Measurements from ENCODE around the gene FCN3. TPM values are rescaled to one million over a fixed set of nuclear protein-coding genes. Genes with fewer than 3 reads are reported as not detected.

Gene FCN3
- total RNA-seq, 3 donors from 2014 or later (not counting 1 experiment from before 2014, with no cell fraction given): not detected

DNA sequence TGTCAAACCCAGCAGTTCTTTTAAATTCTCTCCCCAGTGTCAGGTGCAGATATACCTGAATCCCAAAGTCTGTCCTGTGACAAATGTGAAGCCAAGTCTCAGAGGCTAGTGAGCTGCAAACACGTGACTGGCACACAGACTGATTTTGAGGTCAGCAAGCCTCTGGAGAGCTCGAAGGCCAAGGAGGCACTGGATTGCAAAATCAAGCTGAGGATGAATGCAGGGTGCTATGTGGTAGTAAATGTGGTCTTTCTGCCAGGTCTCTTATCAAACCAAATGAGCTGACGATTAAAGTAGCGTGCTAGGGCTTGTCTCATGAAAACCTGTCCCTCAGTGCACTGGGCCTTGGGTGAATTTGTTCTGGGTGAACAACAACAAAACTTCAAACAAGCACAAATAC is 38.4 kb upstream of the FCN3 start:
- TF ChIP-seq CTCF (IDR thresholded peaks at IDR 0.05): no peak
- peaks cover 11% of the 10 kb centered on the region for H3K4me1 ChIP-seq (ENCODE audit: control insufficient read depth, insufficient read depth, low read length)
- intact Hi-C loops (cut with micrococcal nuclease): no loop called here
- WGBS (ENCODE audit: insufficient coverage): 93% methylated on average over 4 of the region's 4 CpGs
- no peaks in the 10 kb centered on the region for H3K27me3 ChIP-seq (ENCODE audit: control insufficient read depth, insufficient read depth, low read length)
- peaks cover 89% of the 10 kb centered on the region for H3K36me3 ChIP-seq (ENCODE audit: control insufficient read depth, insufficient read depth, low read length)
- H3K4me1 Mint-ChIP-seq: peaks cover 17 to 19% of the 10 kb centered on the region in 2 donors
- H3K27me3 Mint-ChIP-seq (ENCODE audit: low read depth in 2 of 2): no peaks in the 10 kb centered on the region
- ATAC-seq (no peak), DNase-seq (no peak)
- H3K27ac ChIP-seq (ENCODE audit: low read length): no peak overlapping the region
- no peak overlapping the region for H3K4me3 ChIP-seq (ENCODE audit: low read length)
- H3K4me3 Mint-ChIP-seq: no peak overlapping the region
- no peak overlapping the region for H3K27ac Mint-ChIP-seq
- H3K36me3 Mint-ChIP-seq: peaks cover 10% of the 10 kb centered on the region
- no peaks in the 10 kb centered on the region for H3K9me3 Mint-ChIP-seq
- H3K9me3 ChIP-seq (ENCODE audit: control insufficient read depth, insufficient read depth, low read length): no peaks in the 10 kb centered on the region

DNA sequence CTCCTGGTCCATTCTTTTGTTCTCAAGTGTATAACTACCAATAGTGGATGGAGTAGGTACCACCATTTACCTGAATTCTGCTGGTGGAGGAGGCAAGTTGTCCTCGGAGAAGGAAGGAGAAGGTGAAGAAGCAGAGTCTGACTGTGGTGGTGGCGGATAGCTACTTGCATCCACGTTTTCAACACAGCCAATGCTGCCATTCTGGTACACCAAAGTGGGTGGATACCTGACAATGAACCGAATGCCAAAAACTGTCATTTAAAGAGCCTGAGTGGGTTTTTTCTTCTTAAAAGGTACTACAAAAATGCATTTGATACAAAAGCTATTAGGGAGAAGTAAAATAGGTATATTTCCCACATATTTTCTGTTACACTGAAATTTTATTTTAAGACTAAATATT is 37.9 kb upstream of the FCN3 start:
- Histone ChIP-seq H3K9me3 (ENCODE audit: control insufficient read depth, insufficient read depth, low read length) (no peaks in the 10 kb centered on the region), H3K27me3 (ENCODE audit: control insufficient read depth, insufficient read depth, low read length) (no peaks in the 10 kb centered on the region), H3K4me1 (ENCODE audit: control insufficient read depth, insufficient read depth, low read length) (peaks cover 8% of the 10 kb centered on the region), H3K4me3 (ENCODE audit: low read length) (no peak overlapping the region), H3K27ac (ENCODE audit: low read length) (no peak overlapping the region), H3K36me3 (ENCODE audit: control insufficient read depth, insufficient read depth, low read length) (peaks cover 89% of the 10 kb centered on the region)
- no peaks in the 10 kb centered on the region for H3K27me3 Mint-ChIP-seq (ENCODE audit: low read depth in 2 of 2)
- H3K27ac Mint-ChIP-seq: no peak overlapping the region
- intact Hi-C loops (cut with micrococcal nuclease): no loop called here
- H3K9me3 Mint-ChIP-seq: no peaks in the 10 kb centered on the region
- H3K36me3 Mint-ChIP-seq: peaks cover 10% of the 10 kb centered on the region
- no peak overlapping the region for H3K4me3 Mint-ChIP-seq
- no peak for ATAC-seq
- no peak for DNase-seq
- WGBS (ENCODE audit: insufficient coverage): 100% methylated on average over 3 of the region's 4 CpGs
- TF ChIP-seq CTCF (IDR thresholded peaks at IDR 0.05): no peak
- peaks cover 16 to 18% of the 10 kb centered on the region in 2 donors for H3K4me1 Mint-ChIP-seq

DNA sequence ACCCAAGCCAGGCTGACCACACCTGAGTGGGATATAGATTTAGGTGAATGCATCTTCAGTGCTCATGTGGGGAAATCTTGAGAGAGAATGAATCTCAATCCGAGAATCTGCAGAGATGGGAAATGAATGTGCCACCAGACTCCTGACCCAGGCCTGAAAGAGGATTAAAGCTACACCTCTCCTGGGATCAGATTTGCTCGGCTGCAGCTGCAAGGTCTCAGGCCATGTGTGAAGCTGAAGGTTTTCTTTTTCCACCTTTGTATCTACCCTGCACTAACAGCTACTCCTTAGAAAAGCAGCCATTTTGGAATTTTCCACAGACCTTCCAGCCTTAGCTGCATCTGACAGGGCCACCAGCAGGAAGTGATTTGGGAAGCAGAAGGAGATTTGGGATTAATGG is 36.1 kb upstream of the FCN3 start:
- Histone ChIP-seq H3K27ac (ENCODE audit: low read length) (no peak overlapping the region), H3K4me1 (ENCODE audit: control insufficient read depth, insufficient read depth, low read length) (peaks cover 5% of the 10 kb centered on the region), H3K9me3 (ENCODE audit: control insufficient read depth, insufficient read depth, low read length) (no peaks in the 10 kb centered on the region), H3K4me3 (ENCODE audit: low read length) (no peak overlapping the region), H3K36me3 (ENCODE audit: control insufficient read depth, insufficient read depth, low read length) (peaks cover 80% of the 10 kb centered on the region), H3K27me3 (ENCODE audit: control insufficient read depth, insufficient read depth, low read length) (no peaks in the 10 kb centered on the region)
- Mint-ChIP-seq H3K27ac (no peak overlapping the region), H3K27me3 (ENCODE audit: low read depth in 2 of 2) (no peaks in the 10 kb centered on the region), H3K36me3 (peaks cover 10% of the 10 kb centered on the region), H3K9me3 (no peaks in the 10 kb centered on the region), H3K4me3 (no peak overlapping the region), H3K4me1 (peaks cover under 1% of the 10 kb centered on the region in 2 donors)
- ATAC-seq (no peak), DNase-seq (no peak)
- intact Hi-C loops (cut with micrococcal nuclease): no loop called here
- WGBS (ENCODE audit: insufficient coverage): 97% methylated on average over 2 of the region's 2 CpGs
- no peak for TF ChIP-seq CTCF (IDR thresholded peaks at IDR 0.05)

- no peak for ATAC-seq
- Histone ChIP-seq H3K27me3 (ENCODE audit: control insufficient read depth, insufficient read depth, low read length) (no peaks in the 10 kb centered on the region), H3K36me3 (ENCODE audit: control insufficient read depth, insufficient read depth, low read length) (peaks cover 70% of the 10 kb centered on the region), H3K4me3 (ENCODE audit: low read length) (no peak overlapping the region), H3K4me1 (ENCODE audit: control insufficient read depth, insufficient read depth, low read length) (peaks cover 7% of the 10 kb centered on the region), H3K9me3 (ENCODE audit: control insufficient read depth, insufficient read depth, low read length) (no peaks in the 10 kb centered on the region), H3K27ac (ENCODE audit: low read length) (no peak overlapping the region)
- DNase-seq: no peak
- peaks cover 3% of the 10 kb centered on the region for H3K36me3 Mint-ChIP-seq
- no peak overlapping the region for H3K4me3 Mint-ChIP-seq
- H3K9me3 Mint-ChIP-seq: no peaks in the 10 kb centered on the region
- peaks cover 0 to under 1% of the 10 kb centered on the region in 2 donors for H3K4me1 Mint-ChIP-seq
- H3K27me3 Mint-ChIP-seq (ENCODE audit: low read depth in 2 of 2): no peaks in the 10 kb centered on the region
- 94% methylated on average over 11 of the region's 11 CpGs for WGBS (ENCODE audit: insufficient coverage)
- no peak for TF ChIP-seq CTCF (IDR thresholded peaks at IDR 0.05)
- H3K27ac Mint-ChIP-seq: no peak overlapping the region
- intact Hi-C loops (cut with micrococcal nuclease): no loop called here
These were observed 35.0 kb upstream of the FCN3 start for GRCh38 chr1:27409669-27410068.
